MCF 10A (cell line): ENCODE measurements around the gene FSD1. TPM values are rescaled to one million over a fixed set of nuclear protein-coding genes. Genes with fewer than 3 reads are reported as not detected.
"Not testable (repeated sequence)": the region's sequence is repeated elsewhere in the genome, so short reads cannot be mapped to it uniquely, and the experiment has no call there.

Source experiments
- BruUV-seq: library from RNA; stranded (reverse); fragments of 400-500 nt; replicated peaks from 2 replicates; lab custom pipeline; 2021; lab: Mats Ljungman, UMichigan
- CTCF ChIA-PET: fragments of 300-600 bp; sonication (Branson Sonifier 250); formaldehyde crosslinking; extraction: SDS; loops from one replicate; lab custom pipeline; 2021; ENCODE audit warnings: antibody characterized with exemption, inconsistent platforms; lab: Yijun Ruan, JAX
- POLR2A ChIA-PET: fragments of 300-600, 350-650 bp; sonication (Branson Sonifier 250); formaldehyde crosslinking; extraction: SDS; loops from one replicate; lab custom pipeline; 2020; ENCODE audit warnings: antibody characterized with exemption, inconsistent platforms; lab: Yijun Ruan, JAX
- DNase-seq: peaks from one replicate; pipeline ENCODE4 v3.0.0-alpha.2; 2018; ENCODE audit not compliant: unreplicated experiment
- H3K27ac Mint-ChIP-seq: one replicate; pipeline ENCODE4 v1.8.0; 2022; ENCODE audit warnings: mild to moderate bottlenecking, low read depth, mixed read lengths; ENCODE audit not compliant: unreplicated experiment
- H3K27me3 Mint-ChIP-seq: one replicate; pipeline ENCODE4 v1.8.0; 2022; ENCODE audit warnings: mixed read lengths; ENCODE audit not compliant: insufficient read depth, unreplicated experiment
- H3K36me3 Mint-ChIP-seq: one replicate; pipeline ENCODE4 v1.8.0; 2022; ENCODE audit warnings: mild to moderate bottlenecking, moderate library complexity, mixed read lengths; ENCODE audit not compliant: insufficient read depth, unreplicated experiment
- H3K4me1 Mint-ChIP-seq: one replicate; pipeline ENCODE4 v1.8.0; 2022; ENCODE audit warnings: mixed read lengths; ENCODE audit not compliant: insufficient read depth, unreplicated experiment
- H3K4me3 Mint-ChIP-seq: one replicate; pipeline ENCODE4 v1.8.0; 2022; ENCODE audit warnings: mild to moderate bottlenecking, moderate library complexity, mixed read lengths; ENCODE audit not compliant: unreplicated experiment
- H3K9me3 Mint-ChIP-seq: one replicate; pipeline ENCODE4 v1.8.0; 2022; ENCODE audit warnings: mixed read lengths; ENCODE audit not compliant: unreplicated experiment
- intact Hi-C: fragments of 100-400 bp; cut with micrococcal nuclease; formaldehyde crosslinking; loops from 2 replicates; pipeline ENCODE4 v1.14.1; 2022
- total RNA-seq: library from RNA; stranded (reverse); gene quantifications from 2 replicates; pipeline ENCODE4 v1.2.3, GENCODE V29; 2022
- TF ChIP-seq, protein P1 (sequence below): fragments of 200-600 bp; IDR thresholded peaks from one replicate; pipeline ENCODE4 v1.8.0; 2022; ENCODE audit warnings: antibody characterized with exemption, mild to moderate bottlenecking; ENCODE audit not compliant: unreplicated experiment

FSD1 gene
- total RNA-seq, 1 experiment from 2014 or later, result not detected

GRCh38 chr19:4347521-4347920 lies 43.1 kb downstream of the FSD1 start:
- H3K9me3 Mint-ChIP-seq, result no peaks in the 10 kb centered on the region
- DNase-seq, result no peak
- ChIA-PET CTCF (no interaction called here), POLR2A (interaction anchor here (0.6 to 0.8 kb wide), 2 partner anchors 61 to 101 kb away, joined by 3 to 5 read pairs; partner anchors contain the start of gene YJU2)
- peaks cover 38% of the 10 kb centered on the region for H3K36me3 Mint-ChIP-seq
- BruUV-seq, result no TSS peak
- TF ChIP-seq, protein P1, sequence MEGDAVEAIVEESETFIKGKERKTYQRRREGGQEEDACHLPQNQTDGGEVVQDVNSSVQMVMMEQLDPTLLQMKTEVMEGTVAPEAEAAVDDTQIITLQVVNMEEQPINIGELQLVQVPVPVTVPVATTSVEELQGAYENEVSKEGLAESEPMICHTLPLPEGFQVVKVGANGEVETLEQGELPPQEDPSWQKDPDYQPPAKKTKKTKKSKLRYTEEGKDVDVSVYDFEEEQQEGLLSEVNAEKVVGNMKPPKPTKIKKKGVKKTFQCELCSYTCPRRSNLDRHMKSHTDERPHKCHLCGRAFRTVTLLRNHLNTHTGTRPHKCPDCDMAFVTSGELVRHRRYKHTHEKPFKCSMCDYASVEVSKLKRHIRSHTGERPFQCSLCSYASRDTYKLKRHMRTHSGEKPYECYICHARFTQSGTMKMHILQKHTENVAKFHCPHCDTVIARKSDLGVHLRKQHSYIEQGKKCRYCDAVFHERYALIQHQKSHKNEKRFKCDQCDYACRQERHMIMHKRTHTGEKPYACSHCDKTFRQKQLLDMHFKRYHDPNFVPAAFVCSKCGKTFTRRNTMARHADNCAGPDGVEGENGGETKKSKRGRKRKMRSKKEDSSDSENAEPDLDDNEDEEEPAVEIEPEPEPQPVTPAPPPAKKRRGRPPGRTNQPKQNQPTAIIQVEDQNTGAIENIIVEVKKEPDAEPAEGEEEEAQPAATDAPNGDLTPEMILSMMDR, result no peak
- intact Hi-C loops, result no loop called here
- H3K4me1 Mint-ChIP-seq, result no peaks in the 10 kb centered on the region
- no peak overlapping the region for H3K4me3 Mint-ChIP-seq
- H3K27ac Mint-ChIP-seq, result no peak overlapping the region
- H3K27me3 Mint-ChIP-seq, result no peaks in the 10 kb centered on the region

DNA sequence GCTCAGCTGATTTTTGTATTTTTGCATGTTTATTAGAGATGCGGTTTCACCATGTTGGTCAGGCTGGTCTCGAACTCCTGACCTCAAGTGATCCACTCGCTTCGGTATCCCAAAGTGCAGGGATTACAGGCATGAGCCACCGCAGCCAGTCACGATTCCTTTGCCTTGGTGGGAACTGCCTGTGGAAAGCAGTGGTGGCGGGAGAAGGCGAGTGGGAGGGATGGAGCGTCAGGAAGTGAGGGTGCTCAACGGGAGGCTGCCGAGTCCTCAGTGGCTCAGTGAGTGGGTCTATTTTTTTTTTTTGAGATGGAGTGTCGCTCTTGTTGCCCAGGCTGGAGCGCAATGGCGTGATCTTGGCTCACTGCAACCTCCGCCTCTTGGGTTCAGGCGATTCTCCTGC lies 44.8 kb downstream of the FSD1 start:
- DNase-seq, POLR2A ChIA-PET, H3K4me1 Mint-ChIP-seq, H3K27me3 Mint-ChIP-seq, H3K4me3 Mint-ChIP-seq, H3K27ac Mint-ChIP-seq, BruUV-seq, H3K9me3 Mint-ChIP-seq, intact Hi-C loops: not testable (repeated sequence)
- CTCF ChIA-PET, result interaction anchor here (0.7 to 1.0 kb wide), 2 partner anchors 19 to 116 kb away, joined by 3 read pairs; no protein-coding TSS in a partner anchor
- peaks cover 38% of the 10 kb centered on the region for H3K36me3 Mint-ChIP-seq

DNA sequence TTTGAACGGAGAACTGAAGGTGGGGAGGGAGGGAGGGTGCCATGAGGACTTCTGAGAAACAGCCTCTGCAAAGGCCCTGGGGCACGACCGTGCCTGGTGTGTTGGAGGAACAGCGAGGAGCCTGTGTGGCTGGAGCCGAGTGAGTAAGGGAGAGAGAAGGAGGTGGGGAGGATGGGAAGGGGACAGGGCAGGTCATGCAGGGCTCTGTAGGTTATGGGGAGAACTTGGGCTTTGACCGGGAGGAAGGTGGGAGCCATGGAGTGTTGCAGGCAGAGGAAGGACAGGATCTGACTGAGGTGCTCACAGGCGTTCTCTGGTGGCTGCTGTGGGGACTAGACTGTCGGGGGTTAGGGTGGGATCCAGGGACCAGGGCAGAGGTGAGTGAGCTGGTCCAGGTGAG lies 45.7 kb downstream of the FSD1 start:
- BruUV-seq, result no TSS peak
- intact Hi-C loops, result no loop called here
- Mint-ChIP-seq H3K9me3 (no peaks in the 10 kb centered on the region), H3K4me3 (no peak overlapping the region), H3K27ac (no peak overlapping the region), H3K36me3 (peaks cover 38% of the 10 kb centered on the region), H3K27me3 (no peaks in the 10 kb centered on the region), H3K4me1 (no peaks in the 10 kb centered on the region)
- DNase-seq, result no peak
- TF ChIP-seq, protein P1, result no peak
- ChIA-PET CTCF (interaction anchor here (0.9 kb wide), 1 partner anchor 83 kb away, joined by 3 read pairs; no protein-coding TSS in a partner anchor), POLR2A (no interaction called here)

DNA sequence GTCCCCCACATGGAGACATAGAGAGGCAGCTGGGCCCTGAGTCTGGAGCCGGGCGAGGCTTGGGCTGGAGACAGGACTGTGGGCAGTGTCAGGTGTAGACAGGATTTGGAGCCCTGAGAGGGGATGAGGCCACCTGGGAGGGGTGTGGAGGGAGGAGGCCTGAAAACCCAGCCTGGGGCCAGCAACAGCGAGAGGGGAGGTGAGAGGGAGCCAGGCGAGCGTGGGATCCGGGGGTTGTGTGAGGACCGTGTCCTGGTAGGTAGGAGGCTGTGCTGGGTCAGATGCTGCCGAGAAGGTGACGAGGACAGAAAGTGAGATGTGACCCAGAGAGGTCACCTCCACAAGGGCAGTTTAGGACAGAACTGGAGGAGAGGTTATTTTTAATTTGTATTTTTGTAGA lies 46.3 kb downstream of the FSD1 start:
- Mint-ChIP-seq H3K27ac (no peak overlapping the region), H3K9me3 (no peaks in the 10 kb centered on the region), H3K4me1 (no peaks in the 10 kb centered on the region), H3K27me3 (no peaks in the 10 kb centered on the region), H3K4me3 (no peak overlapping the region), H3K36me3 (peaks cover 37% of the 10 kb centered on the region)
- ChIA-PET CTCF (interaction anchor here (0.9 kb wide), 1 partner anchor 84 kb away, joined by 3 read pairs; no protein-coding TSS in a partner anchor), POLR2A (no interaction called here)
- TF ChIP-seq, protein P1, result no peak
- intact Hi-C loops, result no loop called here
- no peak for DNase-seq
- BruUV-seq, result no TSS peak
